Neural progenitor cell (in vitro differentiated cells): ENCODE results near the gene SLC12A9.

Experiments
- EZH2 ChIP-seq: fragments of 200-600 bp; sonication (generic); IDR thresholded peaks from 2 replicates; pipeline ENCODE4 v1.6.1; 2017; ENCODE audit warnings: antibody characterized with exemption, mild to moderate bottlenecking, moderate library complexity
- EZH2phosphoT487 ChIP-seq: fragments of 200-600 bp; sonication (generic); IDR thresholded peaks from 2 replicates; pipeline ENCODE4 v1.6.1; 2017; ENCODE audit warnings: antibody characterized with exemption
- TF ChIP-seq, protein P1 (sequence below): fragments of 200-600 bp; sonication (generic); IDR thresholded peaks from 2 replicates; pipeline ENCODE4 v1.5.1; 2017; ENCODE audit warnings: antibody characterized with exemption, mild to moderate bottlenecking

DNA sequence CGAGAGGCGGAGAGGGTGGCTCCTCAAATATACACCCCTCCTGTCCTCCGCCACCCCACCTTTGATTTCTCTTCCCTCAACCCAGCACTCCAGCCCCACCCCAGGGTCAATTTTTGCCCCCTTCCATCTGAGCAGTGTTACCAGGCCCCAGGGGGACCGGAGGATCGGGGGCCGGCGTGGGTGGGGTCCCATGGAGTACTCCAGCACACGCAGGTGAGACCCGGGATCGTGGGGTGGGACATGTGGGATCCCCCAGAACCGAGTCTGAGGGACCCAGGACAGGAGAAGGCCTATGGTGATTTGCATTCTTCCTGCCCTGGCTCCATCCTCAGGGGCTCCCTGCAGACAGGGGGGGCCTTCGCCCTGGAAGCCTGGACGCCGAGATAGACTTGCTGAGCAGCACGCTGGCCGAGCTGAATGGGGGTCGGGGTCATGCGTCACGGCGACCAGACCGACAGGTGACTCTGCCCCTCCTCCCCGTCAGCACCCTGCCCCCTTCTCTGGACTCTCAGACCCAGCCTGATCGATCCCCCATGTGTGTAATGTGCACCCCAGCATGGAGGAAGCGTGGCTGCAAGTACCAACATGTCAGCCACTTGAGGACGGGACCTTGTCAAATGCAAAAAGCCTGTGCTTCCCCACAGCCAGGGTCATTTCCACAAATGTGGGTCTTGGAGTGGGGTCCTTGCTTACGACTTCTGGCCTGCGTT is 15.4 kb downstream of the SLC12A9 start:
- TF ChIP-seq, protein P1, sequence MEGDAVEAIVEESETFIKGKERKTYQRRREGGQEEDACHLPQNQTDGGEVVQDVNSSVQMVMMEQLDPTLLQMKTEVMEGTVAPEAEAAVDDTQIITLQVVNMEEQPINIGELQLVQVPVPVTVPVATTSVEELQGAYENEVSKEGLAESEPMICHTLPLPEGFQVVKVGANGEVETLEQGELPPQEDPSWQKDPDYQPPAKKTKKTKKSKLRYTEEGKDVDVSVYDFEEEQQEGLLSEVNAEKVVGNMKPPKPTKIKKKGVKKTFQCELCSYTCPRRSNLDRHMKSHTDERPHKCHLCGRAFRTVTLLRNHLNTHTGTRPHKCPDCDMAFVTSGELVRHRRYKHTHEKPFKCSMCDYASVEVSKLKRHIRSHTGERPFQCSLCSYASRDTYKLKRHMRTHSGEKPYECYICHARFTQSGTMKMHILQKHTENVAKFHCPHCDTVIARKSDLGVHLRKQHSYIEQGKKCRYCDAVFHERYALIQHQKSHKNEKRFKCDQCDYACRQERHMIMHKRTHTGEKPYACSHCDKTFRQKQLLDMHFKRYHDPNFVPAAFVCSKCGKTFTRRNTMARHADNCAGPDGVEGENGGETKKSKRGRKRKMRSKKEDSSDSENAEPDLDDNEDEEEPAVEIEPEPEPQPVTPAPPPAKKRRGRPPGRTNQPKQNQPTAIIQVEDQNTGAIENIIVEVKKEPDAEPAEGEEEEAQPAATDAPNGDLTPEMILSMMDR, result no peak
- no peak for TF ChIP-seq EZH2phosphoT487
- no peak for TF ChIP-seq EZH2
